WERI-Rb-1 (cell line): Measurements from ENCODE around the gene SAT2.

Experiments used
- DNase-seq: peaks from one replicate; pipeline ENCODE4 v3.0.0-alpha.2; 2020
- H3K27ac ChIP-seq: fragments of 250-450 bp; sonication (Bioruptor Pico); 2 replicates; pipeline ENCODE4 v1.5.1; 2020; ENCODE audit warnings: mild to moderate bottlenecking, moderate library complexity
- H3K27me3 ChIP-seq: fragments of 250-450 bp; sonication (Bioruptor Pico); 2 replicates; pipeline ENCODE4 v1.5.1; 2021; ENCODE audit warnings: mild to moderate bottlenecking, low read depth, moderate library complexity; ENCODE audit not compliant: insufficient read depth, severe bottlenecking
- H3K36me3 ChIP-seq: fragments of 250-450 bp; sonication (Bioruptor Pico); 2 replicates; pipeline ENCODE4 v1.5.1; 2020; ENCODE audit warnings: mild to moderate bottlenecking, moderate library complexity
- H3K4me3 ChIP-seq: 2 replicates; pipeline ENCODE4 v1.5.1; 2011; ENCODE audit warnings: low read depth, mild to moderate bottlenecking, control low read depth, low read length
- H3K9me3 ChIP-seq: fragments of 250-450 bp; sonication (Bioruptor Pico); 2 replicates; pipeline ENCODE4 v1.5.1; 2021; ENCODE audit warnings: mild to moderate bottlenecking, moderate library complexity; ENCODE audit not compliant: severe bottlenecking
- CTCF ChIP-seq: IDR thresholded peaks from 2 replicates; pipeline ENCODE4 v1.5.1; 2011; ENCODE audit warnings: low read depth, mild to moderate bottlenecking, control low read depth, inconsistent platforms, low read length

The SAT2 gene

DNA sequence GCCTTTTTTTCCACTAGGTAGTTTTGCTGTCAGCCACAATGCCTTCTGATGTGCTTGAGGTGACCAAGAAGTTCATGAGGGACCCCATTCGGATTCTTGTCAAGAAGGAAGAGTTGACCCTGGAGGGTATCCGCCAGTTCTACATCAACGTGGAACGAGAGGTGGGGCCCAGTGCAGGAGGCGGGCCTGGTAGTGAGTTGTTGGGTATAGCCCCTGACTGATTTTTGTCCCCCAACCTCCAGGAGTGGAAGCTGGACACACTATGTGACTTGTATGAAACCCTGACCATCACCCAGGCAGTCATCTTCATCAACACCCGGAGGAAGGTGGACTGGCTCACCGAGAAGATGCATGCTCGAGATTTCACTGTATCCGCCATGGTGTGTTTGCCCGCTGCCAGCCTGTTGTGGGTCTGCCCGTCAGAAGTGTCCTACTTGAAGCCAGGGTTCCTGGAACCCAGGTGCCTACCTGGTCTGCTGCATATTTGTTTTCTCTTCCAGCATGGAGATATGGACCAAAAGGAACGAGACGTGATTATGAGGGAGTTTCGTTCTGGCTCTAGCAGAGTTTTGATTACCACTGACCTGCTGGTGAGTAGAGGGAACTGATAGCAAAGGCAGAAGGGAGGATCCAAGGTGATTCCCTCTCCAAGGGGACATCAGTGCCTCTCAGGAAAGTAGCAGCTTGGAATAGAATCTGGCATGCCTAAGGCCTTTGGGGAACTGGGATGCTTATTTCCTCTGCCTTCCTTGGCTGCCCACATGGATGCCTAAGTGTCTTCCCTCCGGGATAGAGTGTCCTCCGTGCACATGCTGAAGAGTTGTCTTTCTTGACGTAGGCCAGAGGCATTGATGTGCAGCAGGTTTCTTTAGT lies 50.1 kb downstream of the SAT2 start:
- Histone ChIP-seq H3K4me3 (no peak overlapping the region), H3K27me3 (no peaks in the 10 kb centered on the region), H3K36me3 (peaks cover 79% of the 10 kb centered on the region), H3K9me3 (no peaks in the 10 kb centered on the region), H3K27ac (no peak overlapping the region)
- no peak for DNase-seq
- no peak for TF ChIP-seq CTCF

- DNase-seq: no peak
- peaks cover 73% of the 10 kb centered on the region for H3K36me3 ChIP-seq
- no peak for TF ChIP-seq CTCF
Observed at GRCh38 chr17:7576432-7576937, 51.1 kb downstream of the SAT2 start.

More at GRCh38 chr17:7576432-7576937, 51.1 kb downstream of the SAT2 start:
- Histone ChIP-seq H3K4me3 (no peak overlapping the region), H3K27me3 (no peaks in the 10 kb centered on the region), H3K27ac (no peak overlapping the region), H3K9me3 (no peaks in the 10 kb centered on the region)
